H1 (cell line): ENCODE results near the gene CELSR1. TPM values are rescaled to one million over a fixed set of nuclear protein-coding genes. Genes with fewer than 3 reads are reported as not detected.

Experiments
- CTCF ChIA-PET: fragments of 300-600 bp; sonication (Branson Sonifier 250); formaldehyde crosslinking; loops from one replicate; lab custom pipeline; 2021; ENCODE audit not compliant: partially characterized antibody; lab: Charles Lee
- POLR2A ChIA-PET: fragments of 300-600 bp; sonication (Branson Sonifier 250); formaldehyde crosslinking; loops from one replicate; lab custom pipeline; 2021; ENCODE audit warnings: inconsistent platforms; ENCODE audit not compliant: partially characterized antibody; lab: Charles Lee
- DNase-seq, 2 experiments: peaks; one replicate each; pipeline versions ENCODE4 v3.0.0 to v3.0.0-alpha.2; 2010 to 2022; ENCODE audit warnings: low spot score in 2 of 2, low read depth in 1 of 2, mixed read lengths in 1 of 2
- FAIRE-seq: peaks from 2 replicates; lab custom pipeline; 2011; peaks lifted over from hg19 to GRCh38; lab: Jason Lieb, UNC
- H2AFZ ChIP-seq: 2 replicates; pipeline ENCODE4 v1.8.1; 2012; ENCODE audit warnings: low read length, inconsistent platforms
- H2AK5ac ChIP-seq: 2 replicates; pipeline ENCODE4 v1.6.1; 2013; ENCODE audit warnings: low read depth, low read length
- H2BK120ac ChIP-seq: replicated peaks from 2 replicates; pipeline ENCODE3; 2013; ENCODE audit warnings: low read depth, low read length, inconsistent platforms
- H2BK12ac ChIP-seq: 2 replicates; pipeline ENCODE4 v1.6.1; 2013; ENCODE audit warnings: low read depth, low read length
- H2BK15ac ChIP-seq: 2 replicates; pipeline ENCODE4 v1.6.1; 2013; ENCODE audit warnings: low read length
- H2BK20ac ChIP-seq: 2 replicates; pipeline ENCODE4 v1.6.1; 2013; ENCODE audit warnings: low read length
- H2BK5ac ChIP-seq: 2 replicates; pipeline ENCODE4 v1.6.1; 2013; ENCODE audit warnings: low read depth, low read length
- H3K14ac ChIP-seq: 2 replicates; pipeline ENCODE4 v1.6.1; 2013; ENCODE audit warnings: inconsistent platforms; ENCODE audit not compliant: insufficient read length
- H3K18ac ChIP-seq: 2 replicates; pipeline ENCODE4 v1.6.1; 2013; ENCODE audit warnings: low read length; ENCODE audit errors: extremely low read depth
- H3K23ac ChIP-seq: 2 replicates; pipeline ENCODE4 v1.6.1; 2013; ENCODE audit warnings: inconsistent platforms; ENCODE audit not compliant: insufficient read length
- H3K23me2 ChIP-seq: 2 replicates; pipeline ENCODE4 v1.6.1; 2013; ENCODE audit warnings: low read depth, low read length
- H3K27ac ChIP-seq: 2 replicates; pipeline ENCODE4 v1.6.1; 2011; ENCODE audit warnings: low read depth, low read length, inconsistent platforms
- H3K27me3 ChIP-seq, 4 experiments: replicated peaks in 1 of 4; 1 replicate in 1 of 4; 2 replicates in 3 of 4; pipeline versions ENCODE4 v1.6.1 to v1.8.1; 2011 to 2013; ENCODE audit warnings: low read length in 3 of 4, mild to moderate bottlenecking in 3 of 4, inconsistent platforms in 2 of 4, mixed read lengths in 2 of 4, moderate library complexity in 1 of 4; ENCODE audit not compliant: control insufficient read depth in 3 of 4, insufficient read depth in 3 of 4; ENCODE audit errors: extremely low read depth in 1 of 4
- H3K36me3 ChIP-seq, 4 experiments: 2 replicates each; pipeline versions ENCODE4 v1.6.1 to v1.8.1; 2011 to 2013; ENCODE audit warnings: mild to moderate bottlenecking in 4 of 4, low read length in 3 of 4, moderate library complexity in 2 of 4, control low read depth in 1 of 4, inconsistent platforms in 1 of 4; ENCODE audit not compliant: insufficient read depth in 4 of 4, control insufficient read depth in 2 of 4
- H3K4ac ChIP-seq: replicated peaks from 2 replicates; pipeline ENCODE3; 2013; ENCODE audit warnings: low read length, low read depth, mixed read lengths, inconsistent platforms; ENCODE audit not compliant: insufficient read length
- H3K4me1 ChIP-seq, 4 experiments: replicated peaks in 1 of 4; 1 replicate in 1 of 4; 2 replicates in 3 of 4; pipeline versions ENCODE4 v1.6.1 to v1.8.1; 2011 to 2013; ENCODE audit warnings: low read length in 3 of 4, inconsistent platforms in 2 of 4, mixed read lengths in 1 of 4; ENCODE audit not compliant: insufficient read depth in 4 of 4, control insufficient read depth in 3 of 4
- H3K4me2 ChIP-seq, 2 experiments: 2 replicates each; pipeline versions ENCODE4 v1.6.1 to v1.8.1; 2011 to 2013; ENCODE audit warnings: low read depth in 2 of 2, low read length in 2 of 2, control low read depth in 1 of 2, inconsistent platforms in 1 of 2, mild to moderate bottlenecking in 1 of 2; ENCODE audit not compliant: insufficient read depth in 1 of 2
- H3K4me3 ChIP-seq, 4 experiments: fragments of 200-600, 300-600 bp in 1 of 4; sonication (generic), shearing (Covaris generic), sonication (Bioruptor Twin) in 1 of 4; 2 replicates each; pipeline versions ENCODE4 v1.5.1 to v1.8.1; 2011 to 2016; ENCODE audit warnings: low read length in 4 of 4, low read depth in 3 of 4, control low read depth in 2 of 4, inconsistent platforms in 2 of 4, mild to moderate bottlenecking in 2 of 4, mixed read lengths in 1 of 4, moderate library complexity in 1 of 4; ENCODE audit not compliant: insufficient read depth in 2 of 4; ENCODE audit errors: extremely low read depth in 1 of 4
- H3K56ac ChIP-seq: replicated peaks from 2 replicates; pipeline ENCODE3; 2013; ENCODE audit warnings: low read depth, mild to moderate bottlenecking, mixed read lengths, low read length, inconsistent platforms; ENCODE audit not compliant: insufficient read length
- H3K79me1 ChIP-seq: 2 replicates; pipeline ENCODE4 v1.6.1; 2013; ENCODE audit warnings: low read depth, low read length, control low read depth
- H3K79me2 ChIP-seq, 2 experiments: 2 replicates each; pipeline versions ENCODE4 v1.6.1 to v1.8.1; 2012 to 2013; ENCODE audit warnings: low read length in 2 of 2, mild to moderate bottlenecking in 2 of 2, inconsistent platforms in 1 of 2; ENCODE audit not compliant: insufficient read depth in 2 of 2, control insufficient read depth in 1 of 2
- H3K9ac ChIP-seq, 4 experiments: replicated peaks in 1 of 4; 1 replicate in 1 of 4; 2 replicates in 3 of 4; pipeline versions ENCODE4 v1.6.1 to v1.8.1; 2011 to 2013; ENCODE audit warnings: low read depth in 3 of 4, low read length in 3 of 4, control low read depth in 2 of 4, mild to moderate bottlenecking in 2 of 4, moderate library complexity in 2 of 4, inconsistent platforms in 1 of 4; ENCODE audit errors: extremely low read depth in 1 of 4
- H3K9me3 ChIP-seq, 2 experiments: 2 replicates each; pipeline versions ENCODE4 v1.6.1 to v1.8.1; 2012 to 2013; ENCODE audit warnings: mild to moderate bottlenecking in 2 of 2, moderate library complexity in 2 of 2, control low read depth in 1 of 2, inconsistent platforms in 1 of 2, low read depth in 1 of 2, low read length in 1 of 2, mixed read lengths in 1 of 2; ENCODE audit not compliant: insufficient read depth in 2 of 2
- H4K20me1 ChIP-seq, 2 experiments: replicated peaks in 1 of 2; 2 replicates each; pipeline versions ENCODE3 to v1.8.1; 2011 to 2013; ENCODE audit warnings: inconsistent platforms in 2 of 2, low read length in 2 of 2, mild to moderate bottlenecking in 1 of 2; ENCODE audit not compliant: insufficient read depth in 2 of 2, control insufficient read depth in 1 of 2
- H4K5ac ChIP-seq: 2 replicates; pipeline ENCODE4 v1.6.1; 2013; ENCODE audit warnings: low read length, low read depth, mixed read lengths, inconsistent platforms; ENCODE audit not compliant: insufficient read length
- H4K8ac ChIP-seq: 2 replicates; pipeline ENCODE4 v1.8.0; 2013; ENCODE audit warnings: mild to moderate bottlenecking, moderate library complexity, low read length, inconsistent platforms; ENCODE audit not compliant: insufficient read depth; ENCODE audit errors: extremely low read depth
- H4K91ac ChIP-seq: replicated peaks from 2 replicates; pipeline ENCODE3; 2013; ENCODE audit warnings: low read length, mixed read lengths, inconsistent platforms; ENCODE audit not compliant: insufficient read length
- ASH2L ChIP-seq: fragments of 200-600, 300-600 bp; sonication (generic); IDR thresholded peaks from one replicate; pipeline ENCODE4 v1.7.1; 2017; ENCODE audit warnings: low read length
- BCL11A ChIP-seq, 2 experiments: IDR thresholded peaks; one replicate each; pipeline ENCODE4 v1.6.1; 2011; ENCODE audit warnings: low read depth in 2 of 2, low read length in 2 of 2, mild to moderate bottlenecking in 2 of 2
- CHD2 ChIP-seq: IDR thresholded peaks from 2 replicates; pipeline ENCODE4 v1.6.1; 2012; ENCODE audit warnings: low read length, improper control_type of control experiment
- CTBP2 ChIP-seq: IDR thresholded peaks from 2 replicates; pipeline ENCODE4 v1.7.0; 2011; ENCODE audit warnings: borderline replicate concordance, mild to moderate bottlenecking, moderate library complexity, mixed read lengths, low read length; ENCODE audit not compliant: insufficient read depth, insufficient read length
- EZH2 ChIP-seq: fragments of 200-600 bp; sonication (generic); IDR thresholded peaks from 2 replicates; pipeline ENCODE4 v1.7.1; 2012; ENCODE audit warnings: low read depth, mild to moderate bottlenecking, moderate library complexity, low read length, inconsistent platforms; ENCODE audit not compliant: severe bottlenecking
- GABPA ChIP-seq: IDR thresholded peaks from 2 replicates; pipeline ENCODE4 v1.6.1; 2011; ENCODE audit warnings: mild to moderate bottlenecking, low read length, moderate library complexity, borderline replicate concordance; ENCODE audit not compliant: insufficient read depth
- HDAC6 ChIP-seq: IDR thresholded peaks from one replicate; pipeline ENCODE4 v1.7.1; 2012; ENCODE audit warnings: low read depth, mild to moderate bottlenecking, inconsistent platforms, low read length, moderate library complexity
- JUND ChIP-seq: IDR thresholded peaks from 2 replicates; pipeline ENCODE4 v1.6.1; 2011; ENCODE audit warnings: mild to moderate bottlenecking, improper control_type of control experiment, low read length
- NANOG ChIP-seq: IDR thresholded peaks from 2 replicates; pipeline ENCODE4 v1.6.1; 2011; ENCODE audit warnings: low read length, low read depth, mild to moderate bottlenecking, inconsistent platforms; ENCODE audit not compliant: insufficient read depth, poor library complexity, severe bottlenecking
- RNF2 ChIP-seq: fragments of 200-900, 300-1000 bp; sonication (generic); IDR thresholded peaks from 2 replicates; pipeline ENCODE4 v1.7.1; 2016; ENCODE audit warnings: borderline replicate concordance, low read depth, mild to moderate bottlenecking, antibody characterized with exemption, low read length; ENCODE audit not compliant: poor library complexity, severe bottlenecking; ENCODE audit errors: missing control alignments
- SUZ12 ChIP-seq: fragments of 200-600 bp; sonication (generic); IDR thresholded peaks from 2 replicates; pipeline ENCODE4 v1.6.1; 2012; ENCODE audit warnings: mild to moderate bottlenecking, inconsistent platforms, low read length, moderate library complexity, mixed read lengths
- YY1 ChIP-seq: IDR thresholded peaks from 2 replicates; pipeline ENCODE4 v1.6.1; 2011; ENCODE audit warnings: low read depth, mild to moderate bottlenecking, low read length
- WGBS, 2 experiments: shearing (Covaris generic) in 1 of 2; methylation state at CpG; one replicate each; pipeline versions ENCODE4 v1.1.6 to v1.1.7; 2013 to 2015; ENCODE audit warnings: low lambda C conversion rate in 2 of 2, mixed read lengths in 2 of 2, inconsistent platforms in 1 of 2, low coverage in 1 of 2, missing lambda C conversion rate in 1 of 2; ENCODE audit not compliant: insufficient replicate concordance in 2 of 2, insufficient coverage in 1 of 2, insufficient read length in 1 of 2; ENCODE audit errors: extremely low coverage in 1 of 2, missing lambda C conversion rate in 1 of 2; 5-methylcytosine and 5-hydroxymethylcytosine counted together
- polyA plus RNA-seq, 7 experiments: library from polyadenylated mRNA; depleted of rRNA in 3 of 7; stranded (reverse) in 5 of 7; unstranded in 2 of 7; fragments of >200 nt in 5 of 7; fragments of 200-250 nt in 2 of 7; gene quantifications; 1 replicate in 5 of 7; 2 replicates in 1 of 7; 4 replicates in 1 of 7; pipeline versions ENCODE4 v1.2.1 to v1.2.3, GENCODE V29; 2011 to 2013; ENCODE audit warnings: missing spikeins in 2 of 7, mixed read lengths in 2 of 7
- total RNA-seq: library from RNA; stranded (reverse); fragmentation: NEBNext Ultra II Directional; extraction: Animal tissue kit (Norgen Biotek cat#: 25700); gene quantifications from 2 replicates; pipeline ENCODE4 v1.2.1, GENCODE V29; 2021
- TF ChIP-seq, protein P1 (sequence below): IDR thresholded peaks from 2 replicates; pipeline ENCODE4 v1.6.1; 2012; ENCODE audit warnings: inconsistent platforms

The CELSR1 gene
- total and polyA plus RNA-seq, 2 of the 8 experiments (the other 6 are each of a cell fraction or from before 2014, with no cell fraction given): 9.0 to 12.4 TPM

GRCh38 chr22:46521994-46522393 is 15.4 kb downstream of the CELSR1 start:
- H3K56ac ChIP-seq: no peak overlapping the region
- no peak overlapping the region for H2BK15ac ChIP-seq
- no peak overlapping the region for H2BK5ac ChIP-seq
- no peak overlapping the region for H2BK20ac ChIP-seq
- no peak overlapping the region for H3K27ac ChIP-seq
- no peak overlapping the region for H2BK120ac ChIP-seq
- no peak overlapping the region for H2AK5ac ChIP-seq
- H3K4ac ChIP-seq: no peak overlapping the region
- CTCF ChIA-PET: interaction anchor here (1.8 to 3.4 kb wide), 2 partner anchors 12 to 155 kb away, joined by 3 to 16 read pairs; no protein-coding TSS in a partner anchor
- H3K79me2 ChIP-seq: no peaks in the 10 kb centered on the region; a peak in 1 of 4 replicates
- no peaks in the 10 kb centered on the region for H3K36me3 ChIP-seq
- H3K9ac ChIP-seq: no peak overlapping the region
- H2BK12ac ChIP-seq: no peak overlapping the region
- no peak overlapping the region for H4K8ac ChIP-seq
- no peak overlapping the region for H3K23ac ChIP-seq
- H3K79me1 ChIP-seq: no peaks in the 10 kb centered on the region; the same call in 1 of the 2 replicates
- no peak overlapping the region for H3K4me2 ChIP-seq
- H3K23me2 ChIP-seq: no peaks in the 10 kb centered on the region
- no peaks in the 10 kb centered on the region for H3K27me3 ChIP-seq
- 87% methylated on average over 5 of the region's 5 CpGs; no CpG with 5 or more reads in 1 of the 2 experiments for WGBS, 2 experiments
- DNase-seq (no peak), FAIRE-seq (no peak)
- no peak overlapping the region for H3K14ac ChIP-seq
- H3K4me1 ChIP-seq: peaks cover 0 to 6% (median 0%) of the 10 kb centered on the region in 4 experiments; a peak in 3 of 7 replicates
- no peak overlapping the region for H4K91ac ChIP-seq
- no peaks in the 10 kb centered on the region for H3K9me3 ChIP-seq
- H3K4me3 ChIP-seq: no peak overlapping the region
- no peak overlapping the region for H2AFZ ChIP-seq
- POLR2A ChIA-PET: no interaction called here
- H4K5ac ChIP-seq: no peak overlapping the region
- peaks cover 2 to 13% of the 10 kb centered on the region in 2 experiments for H4K20me1 ChIP-seq
- no peak overlapping the region for H3K18ac ChIP-seq
- TF ChIP-seq CTBP2 (no peak), RNF2 (no peak), YY1 (no peak), NANOG (no peak), SUZ12 (no peak), HDAC6 (no peak), BCL11A (IDR thresholded peaks at IDR 0.05; ENCODE audit: low read depth in 2 of 2, low read length in 2 of 2) (no peak), ASH2L (no peak), CHD2 (no peak), JUND (no peak), GABPA (no peak), EZH2 (no peak)
- TF ChIP-seq, protein P1, sequence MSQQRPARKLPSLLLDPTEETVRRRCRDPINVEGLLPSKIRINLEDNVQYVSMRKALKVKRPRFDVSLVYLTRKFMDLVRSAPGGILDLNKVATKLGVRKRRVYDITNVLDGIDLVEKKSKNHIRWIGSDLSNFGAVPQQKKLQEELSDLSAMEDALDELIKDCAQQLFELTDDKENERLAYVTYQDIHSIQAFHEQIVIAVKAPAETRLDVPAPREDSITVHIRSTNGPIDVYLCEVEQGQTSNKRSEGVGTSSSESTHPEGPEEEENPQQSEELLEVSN: no peak
